ENCODE results near the gene NPAT. TPM values are rescaled to one million over a fixed set of nuclear protein-coding genes. Genes with fewer than 3 reads are reported as not detected.

Gene NPAT
- total and polyA plus RNA-seq, 4 donors, result 1.6 to 12.7 (median 5.9) TPM

DNA sequence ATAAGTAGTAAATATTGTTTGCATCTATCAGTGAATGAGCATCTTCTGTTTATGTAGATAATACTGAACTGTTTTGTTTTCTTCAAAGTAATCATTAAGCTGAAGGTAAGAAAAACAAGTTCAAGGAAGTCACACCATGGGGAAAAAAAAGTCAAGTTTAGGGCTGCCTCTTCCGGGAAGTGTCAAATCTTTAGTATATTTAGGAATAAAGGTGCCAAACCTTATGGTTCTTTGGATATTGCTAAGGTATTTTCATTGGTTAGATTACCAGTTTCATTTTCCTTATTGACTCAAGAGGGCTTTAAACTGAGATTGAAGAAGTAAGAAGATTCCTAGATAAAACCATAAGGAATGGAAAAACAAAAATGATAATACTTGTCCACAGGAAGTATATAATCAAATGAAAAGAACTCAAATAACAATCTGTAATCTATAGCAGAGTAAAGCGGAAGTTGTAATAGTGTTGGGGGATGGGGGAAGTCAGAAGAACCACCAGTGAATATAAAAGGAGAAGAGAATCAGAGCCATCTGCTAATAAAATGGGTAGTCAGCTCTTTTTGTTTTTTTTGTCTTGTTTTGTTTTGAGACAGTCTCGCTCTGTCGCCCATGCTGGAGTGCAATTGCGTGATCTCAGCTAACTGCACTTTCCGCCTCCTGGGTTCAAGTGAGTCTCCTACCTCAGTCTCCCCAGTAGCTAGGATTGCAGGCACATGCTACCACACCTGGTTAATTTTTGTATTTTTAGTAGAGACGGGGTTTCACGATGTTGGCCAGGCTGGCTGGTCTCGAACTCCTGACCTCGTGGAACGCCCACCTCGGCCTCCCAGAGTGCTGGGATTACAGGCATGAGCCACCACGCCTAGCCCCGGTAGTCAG lies 2.7 kb upstream of the NPAT start:
- Histone ChIP-seq H3K27me3 (ENCODE audit: control insufficient read depth in 4 of 4, insufficient read depth in 4 of 4, low read length in 3 of 4) (no peaks in the 10 kb centered on the region), H3K4me1 (ENCODE audit: control insufficient read depth in 4 of 4, insufficient read depth in 4 of 4, low read length in 3 of 4) (peaks cover 0 to 28% (median 14%) of the 10 kb centered on the region in 4 donors), H3K9ac (ENCODE audit: low read depth in 1 of 2, low read length in 2 of 2) (peak overlapping the region in 1 of 2 donors; percentile 57), H3K27ac (ENCODE audit: low read depth in 1 of 2, low read length in 2 of 2) (peak overlapping the region; percentile 90 to 95), H3K4me3 (ENCODE audit: low read depth in 1 of 3, low read length in 3 of 3) (peak overlapping the region in 1 of 3 donors; percentile 6), H3K36me3 (ENCODE audit: control insufficient read depth in 4 of 4, insufficient read depth in 3 of 4, low read depth in 1 of 4, low read length in 3 of 4) (peaks cover 2 to 14% (median 8%) of the 10 kb centered on the region in 4 donors), H3K9me3 (ENCODE audit: control insufficient read depth in 4 of 4, low read length in 3 of 4) (no peaks in the 10 kb centered on the region)
- DNase-seq (ENCODE audit: low spot score), result no peak
- TF ChIP-seq, protein P1, sequence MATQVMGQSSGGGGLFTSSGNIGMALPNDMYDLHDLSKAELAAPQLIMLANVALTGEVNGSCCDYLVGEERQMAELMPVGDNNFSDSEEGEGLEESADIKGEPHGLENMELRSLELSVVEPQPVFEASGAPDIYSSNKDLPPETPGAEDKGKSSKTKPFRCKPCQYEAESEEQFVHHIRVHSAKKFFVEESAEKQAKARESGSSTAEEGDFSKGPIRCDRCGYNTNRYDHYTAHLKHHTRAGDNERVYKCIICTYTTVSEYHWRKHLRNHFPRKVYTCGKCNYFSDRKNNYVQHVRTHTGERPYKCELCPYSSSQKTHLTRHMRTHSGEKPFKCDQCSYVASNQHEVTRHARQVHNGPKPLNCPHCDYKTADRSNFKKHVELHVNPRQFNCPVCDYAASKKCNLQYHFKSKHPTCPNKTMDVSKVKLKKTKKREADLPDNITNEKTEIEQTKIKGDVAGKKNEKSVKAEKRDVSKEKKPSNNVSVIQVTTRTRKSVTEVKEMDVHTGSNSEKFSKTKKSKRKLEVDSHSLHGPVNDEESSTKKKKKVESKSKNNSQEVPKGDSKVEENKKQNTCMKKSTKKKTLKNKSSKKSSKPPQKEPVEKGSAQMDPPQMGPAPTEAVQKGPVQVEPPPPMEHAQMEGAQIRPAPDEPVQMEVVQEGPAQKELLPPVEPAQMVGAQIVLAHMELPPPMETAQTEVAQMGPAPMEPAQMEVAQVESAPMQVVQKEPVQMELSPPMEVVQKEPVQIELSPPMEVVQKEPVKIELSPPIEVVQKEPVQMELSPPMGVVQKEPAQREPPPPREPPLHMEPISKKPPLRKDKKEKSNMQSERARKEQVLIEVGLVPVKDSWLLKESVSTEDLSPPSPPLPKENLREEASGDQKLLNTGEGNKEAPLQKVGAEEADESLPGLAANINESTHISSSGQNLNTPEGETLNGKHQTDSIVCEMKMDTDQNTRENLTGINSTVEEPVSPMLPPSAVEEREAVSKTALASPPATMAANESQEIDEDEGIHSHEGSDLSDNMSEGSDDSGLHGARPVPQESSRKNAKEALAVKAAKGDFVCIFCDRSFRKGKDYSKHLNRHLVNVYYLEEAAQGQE (IDR thresholded peaks at IDR 0.05), result no peak
- TF ChIP-seq EGR1 (IDR thresholded peaks at IDR 0.05; ENCODE audit: low read depth in 2 of 2), result peak in 1 of 2 donors; percentile 8
- no peak for TF ChIP-seq RAD21 (IDR thresholded peaks at IDR 0.05)
- no peak for TF ChIP-seq HNF4G (IDR thresholded peaks at IDR 0.05)
- no peak for TF ChIP-seq RXRA (IDR thresholded peaks at IDR 0.05)
- WGBS, result 80% methylated on average over 14 of the region's 14 CpGs

DNA sequence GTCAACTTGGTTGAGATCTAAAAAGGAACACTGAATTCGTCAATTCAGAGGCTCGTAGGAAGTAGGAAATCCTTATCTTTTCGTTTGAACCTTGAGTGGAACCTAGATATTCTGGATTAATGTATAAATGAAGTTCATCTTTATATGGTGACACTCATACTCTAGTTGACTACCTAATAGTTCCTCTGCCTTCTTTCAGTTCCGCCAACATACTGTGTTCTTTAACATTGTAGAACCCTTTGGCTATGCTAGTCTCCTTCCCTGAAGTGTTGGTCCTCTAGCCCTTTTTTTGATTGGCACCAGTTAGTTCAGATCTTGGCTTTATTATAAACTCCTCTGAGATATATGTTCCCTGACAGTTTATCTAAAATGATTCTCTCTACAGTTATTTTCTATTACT lies 1.9 kb upstream of the NPAT start:
- Histone ChIP-seq H3K4me3 (ENCODE audit: low read depth in 1 of 3, low read length in 3 of 3) (peak overlapping the region in 1 of 3 donors; percentile 49), H3K9me3 (ENCODE audit: control insufficient read depth in 4 of 4, low read length in 3 of 4) (no peaks in the 10 kb centered on the region), H3K27ac (ENCODE audit: low read depth in 1 of 2, low read length in 2 of 2) (peak overlapping the region; percentile 90 to 95), H3K27me3 (ENCODE audit: control insufficient read depth in 4 of 4, insufficient read depth in 4 of 4, low read length in 3 of 4) (no peaks in the 10 kb centered on the region), H3K36me3 (ENCODE audit: control insufficient read depth in 4 of 4, insufficient read depth in 3 of 4, low read depth in 1 of 4, low read length in 3 of 4) (peaks cover 0 to 11% (median 5%) of the 10 kb centered on the region in 4 donors), H3K4me1 (ENCODE audit: control insufficient read depth in 4 of 4, insufficient read depth in 4 of 4, low read length in 3 of 4) (peaks cover 0 to 28% (median 14%) of the 10 kb centered on the region in 4 donors), H3K9ac (ENCODE audit: low read depth in 1 of 2, low read length in 2 of 2) (peak overlapping the region in 1 of 2 donors; percentile 57)
- 64% methylated on average over 4 of the region's 4 CpGs for WGBS
- no peak for TF ChIP-seq YY1 (IDR thresholded peaks at IDR 0.05)
- no peak for TF ChIP-seq FOXA2 (IDR thresholded peaks at IDR 0.05)
- TF ChIP-seq SP1 (IDR thresholded peaks at IDR 0.05), result no peak
- no peak for TF ChIP-seq JUND (IDR thresholded peaks at IDR 0.05)
- TF ChIP-seq, protein P2, sequence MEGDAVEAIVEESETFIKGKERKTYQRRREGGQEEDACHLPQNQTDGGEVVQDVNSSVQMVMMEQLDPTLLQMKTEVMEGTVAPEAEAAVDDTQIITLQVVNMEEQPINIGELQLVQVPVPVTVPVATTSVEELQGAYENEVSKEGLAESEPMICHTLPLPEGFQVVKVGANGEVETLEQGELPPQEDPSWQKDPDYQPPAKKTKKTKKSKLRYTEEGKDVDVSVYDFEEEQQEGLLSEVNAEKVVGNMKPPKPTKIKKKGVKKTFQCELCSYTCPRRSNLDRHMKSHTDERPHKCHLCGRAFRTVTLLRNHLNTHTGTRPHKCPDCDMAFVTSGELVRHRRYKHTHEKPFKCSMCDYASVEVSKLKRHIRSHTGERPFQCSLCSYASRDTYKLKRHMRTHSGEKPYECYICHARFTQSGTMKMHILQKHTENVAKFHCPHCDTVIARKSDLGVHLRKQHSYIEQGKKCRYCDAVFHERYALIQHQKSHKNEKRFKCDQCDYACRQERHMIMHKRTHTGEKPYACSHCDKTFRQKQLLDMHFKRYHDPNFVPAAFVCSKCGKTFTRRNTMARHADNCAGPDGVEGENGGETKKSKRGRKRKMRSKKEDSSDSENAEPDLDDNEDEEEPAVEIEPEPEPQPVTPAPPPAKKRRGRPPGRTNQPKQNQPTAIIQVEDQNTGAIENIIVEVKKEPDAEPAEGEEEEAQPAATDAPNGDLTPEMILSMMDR (IDR thresholded peaks at IDR 0.05; ENCODE audit: low read depth, low read length, missing input control), result no peak
- TF ChIP-seq GABPA (IDR thresholded peaks at IDR 0.05 in 1 of 2, conservative IDR thresholded peaks at IDR 0.05 in 1 of 2), result no peak
- no peak for TF ChIP-seq HNF4A (conservative IDR thresholded peaks at IDR 0.05)
- no peak for TF ChIP-seq HNF4G (IDR thresholded peaks at IDR 0.05)
- TF ChIP-seq, protein P3, sequence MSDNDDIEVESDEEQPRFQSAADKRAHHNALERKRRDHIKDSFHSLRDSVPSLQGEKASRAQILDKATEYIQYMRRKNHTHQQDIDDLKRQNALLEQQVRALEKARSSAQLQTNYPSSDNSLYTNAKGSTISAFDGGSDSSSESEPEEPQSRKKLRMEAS (IDR thresholded peaks at IDR 0.05), result no peak
- TF ChIP-seq RXRA (IDR thresholded peaks at IDR 0.05), result no peak
- TF ChIP-seq, protein P4, sequence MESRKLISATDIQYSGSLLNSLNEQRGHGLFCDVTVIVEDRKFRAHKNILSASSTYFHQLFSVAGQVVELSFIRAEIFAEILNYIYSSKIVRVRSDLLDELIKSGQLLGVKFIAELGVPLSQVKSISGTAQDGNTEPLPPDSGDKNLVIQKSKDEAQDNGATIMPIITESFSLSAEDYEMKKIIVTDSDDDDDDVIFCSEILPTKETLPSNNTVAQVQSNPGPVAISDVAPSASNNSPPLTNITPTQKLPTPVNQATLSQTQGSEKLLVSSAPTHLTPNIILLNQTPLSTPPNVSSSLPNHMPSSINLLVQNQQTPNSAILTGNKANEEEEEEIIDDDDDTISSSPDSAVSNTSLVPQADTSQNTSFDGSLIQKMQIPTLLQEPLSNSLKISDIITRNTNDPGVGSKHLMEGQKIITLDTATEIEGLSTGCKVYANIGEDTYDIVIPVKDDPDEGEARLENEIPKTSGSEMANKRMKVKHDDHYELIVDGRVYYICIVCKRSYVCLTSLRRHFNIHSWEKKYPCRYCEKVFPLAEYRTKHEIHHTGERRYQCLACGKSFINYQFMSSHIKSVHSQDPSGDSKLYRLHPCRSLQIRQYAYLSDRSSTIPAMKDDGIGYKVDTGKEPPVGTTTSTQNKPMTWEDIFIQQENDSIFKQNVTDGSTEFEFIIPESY (IDR thresholded peaks at IDR 0.05), result no peak
- no peak for DNase-seq (ENCODE audit: low spot score)

Data from liver (tissue), 9 donors.